OCI-LY1 (cell line): ENCODE data around the gene GRIA4.

Experiments used
- CTCF ChIP-seq: fragments of 200-600 bp; sonication (generic), shearing (Covaris generic); IDR thresholded peaks from 2 replicates; pipeline ENCODE4 v1.5.1; 2017; ENCODE audit warnings: mild to moderate bottlenecking, antibody characterized with exemption, low read length, moderate library complexity, mixed read lengths
- EZH2 ChIP-seq: fragments of 200-600 bp; sonication (generic), shearing (Covaris generic); IDR thresholded peaks from 2 replicates; pipeline ENCODE4 v1.8.0; 2017; ENCODE audit warnings: borderline replicate concordance, mixed run types, mild to moderate bottlenecking, antibody characterized with exemption, low read length, moderate library complexity, mixed read lengths

GRCh38 chr11:105900515-105901035 is 290.7 kb downstream of the GRIA4 start:
- TF ChIP-seq CTCF (no peak), EZH2 (no peak)
